HepG2 (cell line): Measurements from ENCODE around the gene DNAJB2. TPM values are rescaled to one million over a fixed set of nuclear protein-coding genes. Genes with fewer than 3 reads are reported as not detected.
A peak's percentile ranks its signal among the peaks of the same experiment; 100 is the strongest.

ENCODE experiments used
- ATF5 ChIP-seq: sonication (generic); formaldehyde crosslinking; IDR thresholded peaks from 2 replicates; pipeline ENCODE4 v1.4.0; 2020; ENCODE audit warnings: mild to moderate bottlenecking, low read depth, missing genetic modification reagents
- EHMT2 ChIP-seq: fragments of 200-600 bp; sonication (generic); IDR thresholded peaks from 2 replicates; pipeline ENCODE4 v1.7.0; 2017; ENCODE audit warnings: antibody characterized with exemption, low read depth, low read length, borderline replicate concordance
- FLYWCH1 ChIP-seq: sonication (generic); formaldehyde crosslinking; IDR thresholded peaks from 2 replicates; pipeline ENCODE4 v1.8.1; 2023; ENCODE audit warnings: mild to moderate bottlenecking, missing genetic modification reagents
- HMGXB4 ChIP-seq, 2 experiments: sonication (generic) in 1 of 2; formaldehyde crosslinking in 1 of 2; IDR thresholded peaks; 2 replicates each; pipeline versions ENCODE4 v1.4.0 to v1.6.1; 2018 to 2020; ENCODE audit warnings: missing genetic modification reagents in 2 of 2, borderline replicate concordance in 1 of 2, low read depth in 1 of 2, mild to moderate bottlenecking in 1 of 2, missing biosample characterization in 1 of 2
- PHF20 ChIP-seq: sonication (generic); formaldehyde crosslinking; IDR thresholded peaks from 2 replicates; pipeline ENCODE4 v1.5.0; 2020; ENCODE audit warnings: mild to moderate bottlenecking, missing genetic modification reagents
- SNAI1 ChIP-seq: sonication (generic); formaldehyde crosslinking; IDR thresholded peaks from 2 replicates; pipeline ENCODE4 v1.5.0; 2020; ENCODE audit warnings: mild to moderate bottlenecking, missing genetic modification reagents, borderline replicate concordance
- ZBTB43 ChIP-seq: sonication (generic); formaldehyde crosslinking; conservative IDR thresholded peaks from 2 replicates; pipeline ENCODE4 v1.4.0; 2020; ENCODE audit warnings: missing genetic modification reagents
- ZNF407 ChIP-seq: sonication (generic); formaldehyde crosslinking; IDR thresholded peaks from one replicate; pipeline ENCODE4 v1.5.1; 2020; ENCODE audit warnings: mild to moderate bottlenecking, missing genetic modification reagents; ENCODE audit errors: not compliant biosample characterization
- ZNF597 ChIP-seq: sonication (generic); formaldehyde crosslinking; IDR thresholded peaks from 2 replicates; pipeline ENCODE4 v1.5.0; 2020; ENCODE audit warnings: missing genetic modification reagents
- ZNF660 ChIP-seq: sonication (generic); formaldehyde crosslinking; IDR thresholded peaks from 2 replicates; pipeline ENCODE4 v1.5.1; 2020; ENCODE audit warnings: mild to moderate bottlenecking, low read depth, missing genetic modification reagents, borderline replicate concordance
- ZNF773 ChIP-seq: sonication (generic); formaldehyde crosslinking; IDR thresholded peaks from 2 replicates; pipeline ENCODE4 v1.4.0; 2020; ENCODE audit warnings: missing genetic modification reagents, borderline replicate concordance
- ZNF775 ChIP-seq: sonication (generic); formaldehyde crosslinking; IDR thresholded peaks from 2 replicates; pipeline ENCODE4 v1.4.0; 2020; ENCODE audit warnings: missing genetic modification reagents, mild to moderate bottlenecking, moderate library complexity, borderline replicate concordance
- polyA plus RNA-seq, 8 experiments: library from polyadenylated mRNA; depleted of rRNA in 3 of 8; stranded (reverse) in 7 of 8; unstranded in 1 of 8; fragments of >200 nt; fragmentation: Illumina TruSeq in 4 of 8; extraction: Trizol in 4 of 8; gene quantifications; 2 replicates each; pipeline versions ENCODE4 v1.2.1 to v1.2.3, GENCODE V29; 2011 to 2016; ENCODE audit warnings: low read depth in 4 of 8, missing spikeins in 1 of 8, mixed read lengths in 1 of 8; ENCODE audit not compliant: insufficient read depth in 1 of 8
- total RNA-seq, 5 experiments: library from RNA; depleted of rRNA; stranded (reverse); fragments of >200 nt; fragmentation: Illumina TruSeq; extraction: Trizol; gene quantifications; 2 replicates each; pipeline ENCODE4 v1.2.3, GENCODE V29; 2016; ENCODE audit warnings: low read depth in 1 of 5

Gene DNAJB2
- total and polyA plus RNA-seq, 2 of the 13 experiments (the other 11 are each of a cell fraction or from before 2014, with no cell fraction given), result 21.3 to 31.1 TPM

GRCh38 chr2:219331560-219332213 lies 52.5 kb downstream of the DNAJB2 start (continued):
- 0 out of 2 replicates have a peak, but pooled peaks have one; percentile 36 for TF ChIP-seq PHF20
- TF ChIP-seq EHMT2, result peak; percentile 90
- no peak for TF ChIP-seq ZNF775 (CRISPR knock-in tag)
- no peak for TF ChIP-seq SNAI1
- TF ChIP-seq FLYWCH1, result peak; percentile 88; the same call in 1 of the 2 replicates
- peak in 1 of 2 experiments; percentile 74; a peak in 1 of 4 replicates for TF ChIP-seq HMGXB4 (CRISPR knock-in tag; IDR thresholded peaks at IDR 0.05; ENCODE audit: borderline replicate concordance in 1 of 2, low read depth in 1 of 2)
- TF ChIP-seq ZNF773 (CRISPR knock-in tag), result peak; percentile 91; the same call in 1 of the 2 replicates
- no peak for TF ChIP-seq ZNF597 (CRISPR knock-in tag)
- peak; percentile 57; the same call in 1 of the 2 replicates for TF ChIP-seq ZNF660 (CRISPR knock-in tag)
- TF ChIP-seq ZNF407 (CRISPR knock-in tag), result no peak
- TF ChIP-seq ZBTB43 (CRISPR knock-in tag), result peak; percentile 84
- TF ChIP-seq ATF5 (CRISPR knock-in tag), result peak; percentile 77; the same call in 1 of the 2 replicates
